SIG-M5 treated with dmso at 0.1 percent for 504 hours (cell line): ENCODE results near the gene ZNF417.
A peak's percentile ranks its signal among the peaks of the same experiment; 100 is the strongest.
"Not testable (repeated sequence)": the region's sequence is repeated elsewhere in the genome, so short reads cannot be mapped to it uniquely, and the experiment has no call there.

Experiments
- DNase-seq: peaks from one replicate; lab custom pipeline; 2025; ENCODE audit not compliant: unreplicated experiment; lab: John Stamatoyannopoulos, UW

The ZNF417 gene

DNA sequence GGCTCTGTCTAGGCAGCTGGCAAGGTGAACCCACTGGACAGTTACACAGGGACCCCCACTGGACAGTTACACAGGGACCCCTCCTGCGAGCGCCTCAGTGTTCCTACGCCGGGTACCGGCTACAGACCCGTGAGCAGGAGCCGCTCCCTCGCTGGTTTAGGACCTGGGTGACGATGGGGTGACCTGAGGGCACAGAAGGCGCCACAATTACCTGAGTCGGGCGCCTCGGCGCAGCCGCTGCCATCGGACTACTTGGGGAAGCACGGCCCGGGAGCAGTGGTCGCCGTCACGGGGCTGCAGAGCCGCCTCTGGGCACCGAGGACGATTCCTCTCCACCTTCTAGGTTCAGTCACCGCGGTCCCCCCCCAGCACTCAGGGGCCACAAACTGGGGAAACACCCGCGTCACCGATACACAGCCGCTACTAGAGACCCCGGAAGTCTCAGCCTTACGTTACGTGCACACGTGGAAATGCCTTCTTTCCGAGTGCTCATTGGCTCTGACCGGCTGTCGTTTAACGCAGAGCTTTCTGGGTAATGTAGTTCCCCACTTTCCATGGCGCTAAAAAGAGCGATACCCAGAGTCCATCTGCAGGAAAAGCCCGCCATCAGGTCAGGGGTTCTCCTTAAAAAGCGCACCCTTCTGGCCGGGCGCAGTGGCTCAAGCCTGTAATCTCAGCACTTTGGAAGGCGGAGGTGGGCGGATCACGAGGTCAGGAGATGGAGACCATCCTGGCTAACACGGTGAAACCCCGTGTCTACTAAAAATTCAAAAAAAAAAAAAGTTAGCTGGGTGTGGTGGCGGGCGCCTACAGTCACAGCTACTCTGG lies at the start of gene ZNF417:
ZNF417 (minus strand) TSS at position 425 of the 828 bp plus-strand sequence; CDS start at position 244, 181 bp downstream.
- peak; percentile 94 for DNase-seq

DNA sequence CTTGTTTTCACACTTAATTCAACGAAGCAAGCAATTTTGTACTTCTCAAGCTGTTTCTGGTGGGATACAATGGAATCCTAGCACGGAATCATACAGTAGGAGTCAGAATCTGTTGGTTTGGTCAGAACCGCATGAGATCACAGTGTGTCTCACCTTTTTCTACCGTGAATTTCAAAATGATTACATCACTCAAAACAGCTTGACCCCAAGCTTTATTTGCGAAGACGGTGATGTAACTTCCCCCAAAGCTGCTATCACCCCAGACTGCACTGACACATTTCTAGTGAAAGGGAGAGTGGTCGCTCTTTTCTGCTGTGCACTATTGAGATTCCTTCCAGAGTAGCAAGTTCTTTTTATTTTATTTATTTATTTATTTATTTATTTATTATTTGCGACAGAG lies 48.4 kb upstream of the ZNF417 start:
- no peak for DNase-seq

DNA sequence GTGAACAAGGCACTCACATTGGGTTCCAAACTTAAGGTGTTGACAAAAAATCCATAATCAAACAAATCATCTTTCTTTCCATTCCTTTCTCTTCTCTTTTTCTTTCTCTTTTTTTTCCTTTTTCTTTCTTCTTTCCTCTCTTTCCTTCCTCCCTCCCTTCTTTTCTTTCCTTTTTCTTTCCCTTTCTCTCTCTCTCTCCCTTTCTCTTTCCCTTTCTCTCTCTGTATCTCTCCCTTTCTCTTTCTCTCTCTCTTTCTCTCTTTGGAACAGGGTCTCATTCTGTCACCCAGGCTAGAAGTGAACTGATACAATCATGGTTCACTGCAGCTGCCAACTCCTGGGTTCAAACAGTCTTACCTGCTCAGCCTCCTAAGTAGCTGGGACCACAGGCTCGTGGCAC lies 45.4 kb upstream of the ZNF417 start:
- DNase-seq: no peak

GRCh38 chr19:57954996-57955395 lies 38.6 kb upstream of the ZNF417 start:
- no peak for DNase-seq

DNA sequence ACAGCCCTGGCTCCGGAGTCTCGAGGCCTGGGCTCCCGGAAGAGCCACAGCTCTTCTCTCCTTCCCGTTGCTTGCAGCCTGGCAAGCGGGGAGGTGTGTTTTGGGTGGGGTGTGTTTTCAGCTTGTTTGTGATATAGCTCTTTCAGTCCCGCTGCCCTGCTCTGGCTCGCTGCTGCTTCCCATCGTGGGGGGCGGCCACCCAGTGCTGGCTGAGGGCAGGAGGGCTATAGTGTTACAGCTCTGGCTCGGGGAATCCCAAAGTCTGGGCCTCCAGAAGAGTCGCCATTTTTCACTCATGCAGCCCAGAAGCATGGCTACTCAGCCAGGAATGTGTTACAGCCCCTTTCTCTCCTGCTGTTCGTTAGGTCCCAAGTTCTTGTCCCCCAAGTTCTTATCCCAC lies 33.3 kb upstream of the ZNF417 start:
- DNase-seq: no peak

- DNase-seq: no peak
These were observed 32.9 kb upstream of the ZNF417 start for GRCh38 chr19:57949296-57949695.

DNA sequence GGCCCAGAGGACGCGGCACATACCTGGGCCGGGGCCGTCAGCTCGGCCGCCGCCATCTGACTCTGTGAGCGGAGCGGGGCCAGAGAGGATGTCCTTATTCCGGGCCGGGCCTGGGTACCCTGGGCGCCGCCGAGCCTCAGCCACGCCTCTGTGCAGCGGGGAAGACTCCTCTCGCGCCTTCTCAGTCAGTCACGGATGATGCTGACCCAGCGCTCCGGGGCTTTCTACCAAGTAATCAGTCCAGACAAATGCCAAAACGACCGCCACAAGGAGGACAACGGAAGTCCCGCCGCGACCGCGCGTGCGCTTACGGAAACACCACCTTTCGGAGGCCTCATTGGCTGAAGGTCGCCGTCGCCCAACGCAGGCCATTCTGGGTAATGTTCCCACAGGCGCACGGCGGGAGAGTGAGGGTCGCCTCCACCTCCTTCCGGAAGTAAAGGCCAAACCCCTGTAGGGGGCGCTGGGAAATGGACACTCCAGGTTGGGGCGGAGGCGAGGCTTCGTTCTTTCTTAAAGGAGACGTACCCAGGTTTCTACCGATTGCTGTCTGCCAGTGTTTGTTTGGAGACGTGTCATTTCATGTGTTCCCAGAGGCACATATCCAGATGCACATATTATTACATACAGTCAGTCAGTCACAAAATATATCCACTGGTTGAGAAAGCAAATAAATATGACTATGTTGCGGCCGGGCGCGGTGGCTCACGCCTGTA lies 31.2 kb upstream of the ZNF417 start, which contains the start of gene ZNF256:
ZNF256 (minus strand) TSS at position 288 of the 716 bp plus-strand sequence; CDS start at position 56, 232 bp downstream.
- peak; percentile 34 for DNase-seq

GRCh38 chr19:57947088-57947418 lies 30.7 kb upstream of the ZNF417 start:
- no peak for DNase-seq

DNA sequence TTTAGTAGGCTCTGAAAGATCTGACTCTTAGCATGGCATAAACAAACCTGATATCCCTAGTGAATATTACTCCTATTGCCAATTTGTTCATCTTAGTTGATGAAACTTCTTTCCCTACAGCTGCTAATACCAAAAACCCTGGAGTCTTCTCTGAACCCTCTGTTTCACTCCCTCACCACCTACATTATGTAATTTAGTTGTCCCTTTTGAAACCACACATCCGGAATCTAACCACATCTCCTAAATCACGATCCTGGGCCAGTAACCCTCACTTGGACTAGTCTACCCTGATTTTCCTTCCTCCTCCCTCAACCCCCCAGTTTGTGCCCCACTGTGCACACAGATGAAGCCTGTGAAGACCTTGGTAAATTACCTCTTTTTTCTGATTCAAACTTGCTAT lies 29.9 kb upstream of the ZNF417 start:
- DNase-seq: no peak

- no peak for DNase-seq
These were observed 25.2 kb upstream of the ZNF417 start for GRCh38 chr19:57941593-57941992.

DNA sequence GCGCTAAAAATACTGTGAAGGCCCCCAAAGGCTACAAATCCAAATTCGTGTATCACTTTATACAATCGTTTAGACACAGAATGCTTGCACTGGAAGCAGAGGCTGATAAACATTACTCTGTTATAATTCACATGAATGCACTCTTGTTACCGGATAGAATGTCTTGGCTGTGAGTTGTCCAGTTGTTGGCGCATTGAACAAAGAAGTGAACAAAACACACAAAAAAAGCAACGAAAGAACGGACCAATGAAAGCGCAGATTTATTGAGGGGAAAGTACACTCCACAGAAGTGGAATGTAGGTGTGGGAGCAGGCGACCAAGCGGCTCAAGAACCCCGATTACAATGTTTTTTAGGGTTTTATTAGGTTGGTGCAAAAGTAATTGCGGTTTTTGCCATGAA lies 19.3 kb upstream of the ZNF417 start:
- DNase-seq: no peak

DNA sequence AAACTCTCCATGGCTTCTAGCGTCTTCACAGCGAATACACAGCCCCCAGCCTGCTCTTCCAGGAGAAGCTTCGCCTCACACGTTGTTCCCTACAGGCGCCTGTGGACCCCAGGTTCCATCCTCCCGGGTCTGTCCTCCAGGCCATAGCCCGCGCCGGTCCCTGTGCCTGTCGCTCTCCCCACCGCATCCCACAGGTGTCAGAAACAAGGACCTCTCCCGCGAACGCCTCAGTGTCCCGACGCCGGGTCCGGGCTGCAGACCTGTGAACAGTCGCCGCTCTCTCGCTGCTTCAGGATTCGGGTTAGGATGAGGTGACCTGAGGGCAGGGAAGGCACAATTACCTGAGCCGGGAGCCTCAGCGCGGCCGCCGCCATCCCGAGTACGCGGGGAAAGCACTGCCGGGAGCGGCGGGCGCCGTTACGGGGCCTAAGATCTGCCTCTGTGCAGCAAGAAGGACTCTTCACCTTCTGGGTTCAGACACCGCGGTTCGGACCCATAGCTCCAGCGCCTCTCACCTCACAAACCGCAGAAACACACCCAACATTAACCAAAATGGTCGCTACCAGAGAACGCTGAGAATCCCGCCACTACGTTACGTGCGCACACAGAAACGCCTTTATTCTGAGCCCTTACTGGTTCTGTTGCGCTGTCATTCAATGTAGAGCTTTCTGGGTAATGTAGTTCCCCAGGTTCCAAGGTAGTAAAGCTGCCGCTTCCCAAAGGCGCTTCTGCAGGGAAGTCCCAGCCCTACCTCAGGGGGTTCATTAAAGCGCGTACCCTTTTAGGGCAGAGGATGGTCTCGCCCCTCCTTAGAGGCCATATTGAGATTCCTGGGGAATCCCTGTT lies 18.7 kb upstream of the ZNF417 start, which contains the start of gene ZNF418:
ZNF418 (minus strand) TSS at position 583 of the 846 bp plus-strand sequence. CDS start 1,580 bp downstream, outside the sequence.
- DNase-seq: peak; percentile 46

DNA sequence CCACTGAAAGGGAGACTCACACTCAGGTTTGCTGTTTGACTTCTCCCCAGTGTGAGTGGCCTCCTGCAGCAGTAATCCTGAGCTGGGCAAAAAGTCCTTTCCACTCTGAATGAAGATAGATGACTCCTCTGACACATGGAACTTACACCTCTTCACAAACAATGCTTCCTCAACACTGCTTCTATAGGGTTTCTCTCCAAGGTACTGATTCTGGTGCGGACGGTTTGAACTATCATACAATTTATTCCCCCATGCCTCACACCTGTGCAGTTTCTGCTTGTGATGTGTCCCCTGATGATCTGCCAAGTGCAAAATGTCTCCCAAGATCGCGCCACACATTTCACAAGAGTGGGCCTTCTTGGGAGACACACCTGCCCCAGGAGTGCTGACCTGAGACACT lies 11.2 kb upstream of the ZNF417 start:
- DNase-seq: no peak

GRCh38 chr19:57914531-57914930 lies 1.9 kb downstream of the ZNF417 start:
- DNase-seq: no peak

- DNase-seq: no peak
These were observed 9.0 kb downstream of the ZNF417 start for GRCh38 chr19:57907394-57907793.

GRCh38 chr19:57905258-57905657 lies 11.1 kb downstream of the ZNF417 start:
- no peak for DNase-seq

- no peak for DNase-seq
These were observed 12.7 kb downstream of the ZNF417 start for GRCh38 chr19:57903618-57904184.

GRCh38 chr19:57900311-57900710 lies 16.1 kb downstream of the ZNF417 start:
- no peak for DNase-seq

- DNase-seq: not testable (repeated sequence)
These were observed 25.7 kb downstream of the ZNF417 start for GRCh38 chr19:57890706-57891105.

- no peak for DNase-seq
These were observed 27.7 kb downstream of the ZNF417 start, which contains the start of gene ZNF814 for GRCh38 chr19:57888560-57889231. Gene ZNF814 (minus strand): TSS chr19:57889037. CDS start chr19:57888802, 235 bp downstream.
